GM23338 (cell line): ENCODE results near the gene RAB20. TPM values are rescaled to one million over a fixed set of nuclear protein-coding genes. Genes with fewer than 3 reads are reported as not detected.

Experiments
- ATAC-seq: fragments of 200-7000 bp; cut with Tn5 transposase; 3 replicates; pipeline ENCODE4 v1.9.1; 2020
- DNase-seq: peaks from one replicate; pipeline ENCODE4 v3.0.0-alpha.2; 2015; ENCODE audit warnings: low spot score
- H2AFZ ChIP-seq: fragments of 200-600 bp; sonication (generic); 2 replicates; pipeline ENCODE4 v1.8.0; 2016; ENCODE audit warnings: antibody characterized with exemption, mild to moderate bottlenecking, moderate library complexity
- H3F3A ChIP-seq: fragments of 200-600 bp; sonication (generic); replicated peaks from 2 replicates; pipeline ENCODE4 v1.8.0; 2017; ENCODE audit warnings: antibody characterized with exemption, mixed run types, low read depth
- H3K27ac ChIP-seq: fragments of 200-600 bp; sonication (generic); 2 replicates; pipeline ENCODE4 v1.6.1; 2016; ENCODE audit warnings: low read depth
- H3K27me3 ChIP-seq: fragments of 200-600 bp; sonication (generic); 2 replicates; pipeline ENCODE4 v1.8.0; 2016; ENCODE audit warnings: mild to moderate bottlenecking, mixed run types, moderate library complexity; ENCODE audit not compliant: insufficient read depth
- H3K36me3 ChIP-seq: fragments of 200-600 bp; sonication (generic); 2 replicates; pipeline ENCODE4 v1.8.0; 2016; ENCODE audit warnings: mild to moderate bottlenecking; ENCODE audit not compliant: insufficient read depth
- H3K4me1 ChIP-seq: fragments of 200-600 bp; sonication (generic); 2 replicates; pipeline ENCODE4 v1.8.0; 2016; ENCODE audit warnings: mild to moderate bottlenecking, moderate library complexity; ENCODE audit not compliant: insufficient read depth
- H3K4me2 ChIP-seq: fragments of 200-600 bp; sonication (generic); 2 replicates; pipeline ENCODE4 v1.7.1; 2017; ENCODE audit warnings: mixed run types
- H3K4me3 ChIP-seq: fragments of 200-600 bp; sonication (generic); 2 replicates; pipeline ENCODE4 v1.6.1; 2016; ENCODE audit warnings: mixed run types
- H3K79me2 ChIP-seq: fragments of 200-600 bp; sonication (generic); replicated peaks from 2 replicates; pipeline ENCODE4 v1.8.0; 2017; ENCODE audit warnings: mild to moderate bottlenecking; ENCODE audit not compliant: insufficient read depth
- H3K9me2 ChIP-seq: fragments of 200-600 bp; sonication (generic); 2 replicates; pipeline ENCODE4 v1.8.0; 2017; ENCODE audit not compliant: insufficient read depth
- H4K20me1 ChIP-seq: fragments of 200-600 bp; sonication (generic); replicated peaks from 2 replicates; pipeline ENCODE4 v1.8.0; 2017; ENCODE audit warnings: mild to moderate bottlenecking; ENCODE audit not compliant: insufficient read depth
- H3K27ac Mint-ChIP-seq: 2 replicates; pipeline ENCODE4 v1.8.0; 2020; ENCODE audit warnings: inconsistent platforms, mild to moderate bottlenecking, moderate library complexity, mixed read lengths
- H3K27me3 Mint-ChIP-seq: 3 replicates; pipeline ENCODE4 v1.8.0; 2022; ENCODE audit warnings: low read depth, mild to moderate bottlenecking, moderate library complexity, mixed read lengths, inconsistent platforms; ENCODE audit not compliant: insufficient read depth, poor library complexity
- H3K36me3 Mint-ChIP-seq: 3 replicates; pipeline ENCODE4 v1.8.0; 2021; ENCODE audit warnings: low read depth, mild to moderate bottlenecking, inconsistent platforms, moderate library complexity, mixed read lengths
- H3K4me1 Mint-ChIP-seq: 3 replicates; pipeline ENCODE4 v1.8.0; 2020; ENCODE audit warnings: mild to moderate bottlenecking, inconsistent platforms, mixed read lengths
- H3K4me3 Mint-ChIP-seq: 3 replicates; pipeline ENCODE4 v1.8.0; 2021; ENCODE audit warnings: moderate library complexity, mild to moderate bottlenecking, inconsistent platforms, mixed read lengths
- H3K9me3 Mint-ChIP-seq: 3 replicates; pipeline ENCODE4 v1.8.0; 2020; ENCODE audit warnings: moderate library complexity, mild to moderate bottlenecking, inconsistent platforms, mixed read lengths
- EZH2phosphoT487 ChIP-seq: fragments of 200-600 bp; sonication (generic); IDR thresholded peaks from one replicate; pipeline ENCODE4 v1.8.1; 2018; ENCODE audit warnings: antibody characterized with exemption; ENCODE audit not compliant: unreplicated experiment
- POLR2AphosphoS5 ChIP-seq: IDR thresholded peaks from 2 replicates; pipeline ENCODE4 v1.6.1; 2016; ENCODE audit warnings: antibody characterized with exemption, low read depth
- REST ChIP-seq: IDR thresholded peaks from one replicate; pipeline ENCODE4 v1.6.1; 2018; ENCODE audit warnings: antibody characterized with exemption; ENCODE audit not compliant: unreplicated experiment
- polyA plus RNA-seq: library from polyadenylated mRNA; unstranded; fragments of >200 nt; fragmentation: Nextera tagmentation; extraction: Ambion mirVana; gene quantifications from 2 replicates; pipeline ENCODE4 v1.2.1, GENCODE V29; 2016
- total RNA-seq: library from RNA; depleted of rRNA; stranded (reverse); fragments of >200 nt; shearing (Covaris generic); gene quantifications from 2 replicates; pipeline ENCODE4 v1.2.3, GENCODE V29; 2014
- TF ChIP-seq, protein P1 (sequence below): fragments of 250-450 bp; sonication (Bioruptor Pico); IDR thresholded peaks from 2 replicates; pipeline ENCODE4 v1.5.0; 2020; ENCODE audit warnings: mild to moderate bottlenecking, moderate library complexity
- TF ChIP-seq, protein P2 (sequence below), 2 experiments: fragments of 200-600 bp in 1 of 2; sonication (generic) in 1 of 2; conservative IDR thresholded peaks; 2 replicates each; pipeline versions ENCODE4 v1.5.1 to v1.6.1; 2016 to 2017; ENCODE audit warnings: antibody characterized with exemption in 2 of 2, low read depth in 2 of 2, mild to moderate bottlenecking in 2 of 2, moderate library complexity in 1 of 2

The RAB20 gene
- total and polyA plus RNA-seq, 2 experiments from 2014 or later = 12.3 to 26.6 TPM

DNA sequence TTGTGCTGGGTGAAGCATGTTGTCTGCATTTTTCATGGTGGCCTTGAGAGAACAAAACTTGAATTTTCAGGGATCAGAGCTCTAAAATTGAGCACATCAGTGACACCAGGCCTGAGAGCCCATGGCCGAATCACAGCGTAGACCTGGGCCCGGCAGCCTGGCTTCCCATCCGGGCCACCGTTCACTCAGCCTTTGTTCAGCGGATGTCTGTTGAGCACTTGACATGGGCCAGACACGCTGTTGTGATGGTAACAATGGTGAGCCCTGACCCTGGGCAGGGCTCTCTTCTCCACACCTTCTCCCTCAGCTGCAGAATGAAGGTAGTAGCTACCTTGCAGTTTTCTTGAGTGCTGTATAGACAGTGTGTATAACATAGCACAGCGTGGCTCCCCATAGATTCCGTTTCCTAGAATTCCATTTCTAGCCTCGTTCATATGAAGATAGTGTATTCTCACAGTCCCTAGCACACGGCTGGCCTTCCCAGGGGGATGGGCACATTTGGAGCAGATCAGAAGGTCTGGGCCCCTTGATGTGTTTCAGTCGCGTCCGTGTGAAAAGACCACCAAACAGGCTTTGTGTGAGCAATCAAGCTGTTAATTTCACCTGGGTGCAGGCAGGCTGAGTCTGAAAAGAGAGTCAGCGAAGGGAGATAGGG is 75.3 kb downstream of the RAB20 start:
- Mint-ChIP-seq H3K27me3 (peaks cover 8% of the 10 kb centered on the region), H3K27ac (peak overlapping the region; percentile 91), H3K36me3 (peaks cover 33% of the 10 kb centered on the region), H3K4me3 (no peak overlapping the region; the same call in 2 of the 3 replicates), H3K4me1 (peaks cover 40% of the 10 kb centered on the region), H3K9me3 (no peaks in the 10 kb centered on the region; the same call in 2 of the 3 replicates)
- H4K20me1 ChIP-seq = no peaks in the 10 kb centered on the region
- DNase-seq (peak; percentile 55), ATAC-seq (peak; percentile 48)
- no peaks in the 10 kb centered on the region for H3K27me3 ChIP-seq
- peak overlapping the region; percentile 99 for H3K27ac ChIP-seq
- no peak overlapping the region for H2AFZ ChIP-seq
- 0 out of 2 replicates have a peak, but pooled peaks cover 4% of the 10 kb centered on the region for H3K36me3 ChIP-seq
- H3F3A ChIP-seq = peaks cover 17% of the 10 kb centered on the region
- no peak overlapping the region for H3K4me3 ChIP-seq
- peaks cover 33% of the 10 kb centered on the region for H3K4me1 ChIP-seq
- peak overlapping the region; percentile 55 for H3K4me2 ChIP-seq
- H3K79me2 ChIP-seq = no peaks in the 10 kb centered on the region
- no peak for TF ChIP-seq REST
- no peak for TF ChIP-seq EZH2phosphoT487
- TF ChIP-seq, protein P1, sequence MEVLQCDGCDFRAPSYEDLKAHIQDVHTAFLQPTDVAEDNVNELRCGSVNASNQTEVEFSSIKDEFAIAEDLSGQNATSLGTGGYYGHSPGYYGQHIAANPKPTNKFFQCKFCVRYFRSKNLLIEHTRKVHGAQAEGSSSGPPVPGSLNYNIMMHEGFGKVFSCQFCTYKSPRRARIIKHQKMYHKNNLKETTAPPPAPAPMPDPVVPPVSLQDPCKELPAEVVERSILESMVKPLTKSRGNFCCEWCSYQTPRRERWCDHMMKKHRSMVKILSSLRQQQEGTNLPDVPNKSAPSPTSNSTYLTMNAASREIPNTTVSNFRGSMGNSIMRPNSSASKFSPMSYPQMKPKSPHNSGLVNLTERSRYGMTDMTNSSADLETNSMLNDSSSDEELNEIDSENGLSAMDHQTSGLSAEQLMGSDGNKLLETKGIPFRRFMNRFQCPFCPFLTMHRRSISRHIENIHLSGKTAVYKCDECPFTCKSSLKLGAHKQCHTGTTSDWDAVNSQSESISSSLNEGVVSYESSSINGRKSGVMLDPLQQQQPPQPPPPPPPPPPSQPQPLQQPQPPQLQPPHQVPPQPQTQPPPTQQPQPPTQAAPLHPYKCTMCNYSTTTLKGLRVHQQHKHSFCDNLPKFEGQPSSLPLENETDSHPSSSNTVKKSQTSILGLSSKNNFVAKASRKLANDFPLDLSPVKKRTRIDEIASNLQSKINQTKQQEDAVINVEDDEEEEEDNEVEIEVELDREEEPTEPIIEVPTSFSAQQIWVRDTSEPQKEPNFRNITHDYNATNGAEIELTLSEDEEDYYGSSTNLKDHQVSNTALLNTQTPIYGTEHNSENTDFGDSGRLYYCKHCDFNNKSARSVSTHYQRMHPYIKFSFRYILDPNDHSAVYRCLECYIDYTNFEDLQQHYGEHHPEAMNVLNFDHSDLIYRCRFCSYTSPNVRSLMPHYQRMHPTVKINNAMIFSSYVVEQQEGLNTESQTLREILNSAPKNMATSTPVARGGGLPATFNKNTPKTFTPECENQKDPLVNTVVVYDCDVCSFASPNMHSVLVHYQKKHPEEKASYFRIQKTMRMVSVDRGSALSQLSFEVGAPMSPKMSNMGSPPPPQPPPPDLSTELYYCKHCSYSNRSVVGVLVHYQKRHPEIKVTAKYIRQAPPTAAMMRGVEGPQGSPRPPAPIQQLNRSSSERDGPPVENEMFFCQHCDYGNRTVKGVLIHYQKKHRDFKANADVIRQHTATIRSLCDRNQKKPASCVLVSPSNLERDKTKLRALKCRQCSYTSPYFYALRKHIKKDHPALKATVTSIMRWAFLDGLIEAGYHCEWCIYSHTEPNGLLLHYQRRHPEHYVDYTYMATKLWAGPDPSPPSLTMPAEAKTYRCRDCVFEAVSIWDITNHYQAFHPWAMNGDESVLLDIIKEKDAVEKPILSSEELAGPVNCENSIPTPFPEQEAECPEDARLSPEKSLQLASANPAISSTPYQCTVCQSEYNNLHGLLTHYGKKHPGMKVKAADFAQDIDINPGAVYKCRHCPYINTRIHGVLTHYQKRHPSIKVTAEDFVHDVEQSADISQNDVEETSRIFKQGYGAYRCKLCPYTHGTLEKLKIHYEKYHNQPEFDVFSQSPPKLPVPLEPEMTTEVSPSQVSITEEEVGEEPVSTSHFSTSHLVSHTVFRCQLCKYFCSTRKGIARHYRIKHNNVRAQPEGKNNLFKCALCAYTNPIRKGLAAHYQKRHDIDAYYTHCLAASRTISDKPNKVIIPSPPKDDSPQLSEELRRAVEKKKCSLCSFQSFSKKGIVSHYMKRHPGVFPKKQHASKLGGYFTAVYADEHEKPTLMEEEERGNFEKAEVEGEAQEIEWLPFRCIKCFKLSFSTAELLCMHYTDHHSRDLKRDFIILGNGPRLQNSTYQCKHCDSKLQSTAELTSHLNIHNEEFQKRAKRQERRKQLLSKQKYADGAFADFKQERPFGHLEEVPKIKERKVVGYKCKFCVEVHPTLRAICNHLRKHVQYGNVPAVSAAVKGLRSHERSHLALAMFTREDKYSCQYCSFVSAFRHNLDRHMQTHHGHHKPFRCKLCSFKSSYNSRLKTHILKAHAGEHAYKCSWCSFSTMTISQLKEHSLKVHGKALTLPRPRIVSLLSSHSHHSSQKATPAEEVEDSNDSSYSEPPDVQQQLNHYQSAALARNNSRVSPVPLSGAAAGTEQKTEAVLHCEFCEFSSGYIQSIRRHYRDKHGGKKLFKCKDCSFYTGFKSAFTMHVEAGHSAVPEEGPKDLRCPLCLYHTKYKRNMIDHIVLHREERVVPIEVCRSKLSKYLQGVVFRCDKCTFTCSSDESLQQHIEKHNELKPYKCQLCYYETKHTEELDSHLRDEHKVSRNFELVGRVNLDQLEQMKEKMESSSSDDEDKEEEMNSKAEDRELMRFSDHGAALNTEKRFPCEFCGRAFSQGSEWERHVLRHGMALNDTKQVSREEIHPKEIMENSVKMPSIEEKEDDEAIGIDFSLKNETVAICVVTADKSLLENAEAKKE = no peak
- TF ChIP-seq, protein P2, sequence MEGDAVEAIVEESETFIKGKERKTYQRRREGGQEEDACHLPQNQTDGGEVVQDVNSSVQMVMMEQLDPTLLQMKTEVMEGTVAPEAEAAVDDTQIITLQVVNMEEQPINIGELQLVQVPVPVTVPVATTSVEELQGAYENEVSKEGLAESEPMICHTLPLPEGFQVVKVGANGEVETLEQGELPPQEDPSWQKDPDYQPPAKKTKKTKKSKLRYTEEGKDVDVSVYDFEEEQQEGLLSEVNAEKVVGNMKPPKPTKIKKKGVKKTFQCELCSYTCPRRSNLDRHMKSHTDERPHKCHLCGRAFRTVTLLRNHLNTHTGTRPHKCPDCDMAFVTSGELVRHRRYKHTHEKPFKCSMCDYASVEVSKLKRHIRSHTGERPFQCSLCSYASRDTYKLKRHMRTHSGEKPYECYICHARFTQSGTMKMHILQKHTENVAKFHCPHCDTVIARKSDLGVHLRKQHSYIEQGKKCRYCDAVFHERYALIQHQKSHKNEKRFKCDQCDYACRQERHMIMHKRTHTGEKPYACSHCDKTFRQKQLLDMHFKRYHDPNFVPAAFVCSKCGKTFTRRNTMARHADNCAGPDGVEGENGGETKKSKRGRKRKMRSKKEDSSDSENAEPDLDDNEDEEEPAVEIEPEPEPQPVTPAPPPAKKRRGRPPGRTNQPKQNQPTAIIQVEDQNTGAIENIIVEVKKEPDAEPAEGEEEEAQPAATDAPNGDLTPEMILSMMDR (conservative IDR thresholded peaks at IDR 0.05; ENCODE audit: low read depth in 2 of 2) = no peak
- TF ChIP-seq POLR2AphosphoS5 = peak; percentile 31; the same call in 1 of the 2 replicates
- H3K9me2 ChIP-seq = no peaks in the 10 kb centered on the region; the same call in 1 of the 2 replicates
